Subcutaneous adipose tissue (tissue), 4 donors: Measurements from ENCODE around the gene MCEMP1. TPM values are rescaled to one million over a fixed set of nuclear protein-coding genes. Genes with fewer than 3 reads are reported as not detected.

ENCODE experiments used
- total RNA-seq, 4 donors: library from RNA; depleted of rRNA; stranded (reverse); fragments of >200 nt; gene quantifications; one replicate each; pipeline ENCODE4 v1.1.0, GENCODE V29; 2016
- TF ChIP-seq, protein P1 (sequence below): fragments of 450-650 bp; IDR thresholded peaks from one replicate; pipeline ENCODE4 v1.5.1; 2016; ENCODE audit warnings: low read depth, mild to moderate bottlenecking, control low read depth, antibody characterized with exemption, moderate library complexity

MCEMP1 gene
- total RNA-seq, 4 donors from 2014 or later = 1.1 to 8.5 (median 1.3) TPM; not detected in 1

DNA sequence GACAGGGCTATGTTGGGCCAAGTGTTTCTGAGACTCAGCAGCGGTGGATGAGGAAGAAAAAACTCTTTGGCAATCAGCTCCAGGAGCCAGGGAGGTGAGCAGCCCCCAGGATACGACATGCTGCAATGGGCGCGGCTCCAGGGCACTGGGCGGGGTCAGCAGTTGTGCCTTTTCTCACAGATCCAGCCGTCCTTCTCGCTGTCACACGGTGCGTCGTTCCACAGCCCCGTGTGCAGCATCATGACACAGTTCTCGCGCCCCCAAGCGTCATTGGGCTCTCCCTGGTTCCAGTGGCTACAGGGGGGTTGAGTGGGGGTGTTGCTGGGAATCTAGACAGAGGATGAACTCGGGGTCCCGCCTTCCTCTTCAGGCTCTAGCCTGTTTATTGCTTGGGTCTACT is 52.3 kb downstream of the MCEMP1 start:
- TF ChIP-seq, protein P1, sequence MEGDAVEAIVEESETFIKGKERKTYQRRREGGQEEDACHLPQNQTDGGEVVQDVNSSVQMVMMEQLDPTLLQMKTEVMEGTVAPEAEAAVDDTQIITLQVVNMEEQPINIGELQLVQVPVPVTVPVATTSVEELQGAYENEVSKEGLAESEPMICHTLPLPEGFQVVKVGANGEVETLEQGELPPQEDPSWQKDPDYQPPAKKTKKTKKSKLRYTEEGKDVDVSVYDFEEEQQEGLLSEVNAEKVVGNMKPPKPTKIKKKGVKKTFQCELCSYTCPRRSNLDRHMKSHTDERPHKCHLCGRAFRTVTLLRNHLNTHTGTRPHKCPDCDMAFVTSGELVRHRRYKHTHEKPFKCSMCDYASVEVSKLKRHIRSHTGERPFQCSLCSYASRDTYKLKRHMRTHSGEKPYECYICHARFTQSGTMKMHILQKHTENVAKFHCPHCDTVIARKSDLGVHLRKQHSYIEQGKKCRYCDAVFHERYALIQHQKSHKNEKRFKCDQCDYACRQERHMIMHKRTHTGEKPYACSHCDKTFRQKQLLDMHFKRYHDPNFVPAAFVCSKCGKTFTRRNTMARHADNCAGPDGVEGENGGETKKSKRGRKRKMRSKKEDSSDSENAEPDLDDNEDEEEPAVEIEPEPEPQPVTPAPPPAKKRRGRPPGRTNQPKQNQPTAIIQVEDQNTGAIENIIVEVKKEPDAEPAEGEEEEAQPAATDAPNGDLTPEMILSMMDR = no peak

Other genes starting within 250 kb of the MCEMP1 start
- gene PEX11G, start 188.1 kb upstream of the MCEMP1 start, total RNA-seq = 10 to 100 TPM in 1 of 4 donors, 1 to 10 TPM in 3; 2.3 to 10.6 (median 6.5) TPM
- 10 to 100 TPM; 39.8 to 88.7 (median 46.7) TPM for gene ZNF358, start 161.0 kb upstream of the MCEMP1 start, total RNA-seq
- gene MCOLN1, start 154.5 kb upstream of the MCEMP1 start, total RNA-seq = 10 to 100 TPM; 28.6 to 50.8 (median 30.2) TPM
- gene PNPLA6, start 141.4 kb upstream of the MCEMP1 start, total RNA-seq = 10 to 100 TPM; 32.4 to 75.4 (median 53.3) TPM
- gene CAMSAP3, start 81.2 kb upstream of the MCEMP1 start, total RNA-seq = not detected
- gene XAB2, start 47.5 kb upstream of the MCEMP1 start, total RNA-seq = 10 to 100 TPM; 16.1 to 40.5 (median 30.9) TPM
- 10 to 100 TPM in 3 of 4 donors, 1 to 10 TPM in 1; 8.3 to 35.4 (median 21.1) TPM for gene PET100, start 47.3 kb upstream of the MCEMP1 start, total RNA-seq
- gene PCP2, start 43.4 kb upstream of the MCEMP1 start, total RNA-seq = not detected
- gene STXBP2, start 40.0 kb upstream of the MCEMP1 start, total RNA-seq = 10 to 100 TPM; 20.2 to 62.7 (median 27.0) TPM
- 1 to 10 TPM in 2 of 4 donors, not detected in 2; 1.5 to 1.8 TPM for gene RETN, start 8.0 kb upstream of the MCEMP1 start, total RNA-seq
- 100 to 1,000 TPM in 1 of 4 donors, 10 to 100 TPM in 3; 59.9 to 114 (median 72.2) TPM for gene TRAPPC5, start 3.7 kb downstream of the MCEMP1 start, total RNA-seq
- gene FCER2, start 25.0 kb downstream of the MCEMP1 start, total RNA-seq = under 1 TPM in 3 of 4 donors, not detected in 1; 0.49 to 0.88 (median 0.68) TPM
- gene CLEC4G, start 55.0 kb downstream of the MCEMP1 start, total RNA-seq = 1 to 10 TPM; 1.7 to 4.0 (median 3.1) TPM
- 10 to 100 TPM; 17.5 to 24.8 (median 21.8) TPM for gene CD209, start 70.4 kb downstream of the MCEMP1 start, total RNA-seq
- not detected for gene CLEC4M, start 86.2 kb downstream of the MCEMP1 start, total RNA-seq
- 10 to 100 TPM in 2 of 4 donors, 1 to 10 TPM in 2; 6.3 to 12.1 (median 9.9) TPM for gene EVI5L, start 153.1 kb downstream of the MCEMP1 start, total RNA-seq
- gene PRR36, start 197.3 kb downstream of the MCEMP1 start, total RNA-seq = not detected
- 1 to 10 TPM in 1 of 4 donors, under 1 TPM in 3; 0.19 to 1.5 (median 0.50) TPM for gene LRRC8E, start 211.4 kb downstream of the MCEMP1 start, total RNA-seq
- 10 to 100 TPM in 3 of 4 donors, 1 to 10 TPM in 1; 9.9 to 16.2 (median 12.4) TPM for gene MAP2K7, start 226.8 kb downstream of the MCEMP1 start, total RNA-seq
- gene TGFBR3L, start 237.7 kb downstream of the MCEMP1 start, total RNA-seq = not detected
- gene SNAPC2, start 243.2 kb downstream of the MCEMP1 start, total RNA-seq = 10 to 100 TPM in 1 of 4 donors, 1 to 10 TPM in 3; 6.4 to 13.0 (median 9.4) TPM
- under 1 TPM in 3 of 4 donors, not detected in 1; 0.66 to 0.94 (median 0.68) TPM for gene CTXN1, start 249.0 kb downstream of the MCEMP1 start, total RNA-seq